LHCN-M2 (cell line): ENCODE results near the gene TAF11L7. TPM values are rescaled to one million over a fixed set of nuclear protein-coding genes. Genes with fewer than 3 reads are reported as not detected.
"Not testable (repeated sequence)": the region's sequence is repeated elsewhere in the genome, so short reads cannot be mapped to it uniquely, and the experiment has no call there.

Experiments
- DNase-seq: peaks from one replicate; pipeline ENCODE4 v3.0.0-alpha.2; 2012; ENCODE audit warnings: low read depth
- polyA plus RNA-seq: library from polyadenylated mRNA; unstranded; fragments of >200 nt; gene quantifications from one replicate; pipeline ENCODE4 v1.2.1, GENCODE V29; 2012; ENCODE audit warnings: missing spikeins
- total RNA-seq: library from RNA; depleted of rRNA; stranded (reverse); fragments of >200 nt; gene quantifications from 2 replicates; pipeline ENCODE4 v1.2.3, GENCODE V29; 2014; rRNA removed

TAF11L7 gene
- total RNA-seq = not detected in 2 replicates
- not detected for polyA plus RNA-seq

DNA sequence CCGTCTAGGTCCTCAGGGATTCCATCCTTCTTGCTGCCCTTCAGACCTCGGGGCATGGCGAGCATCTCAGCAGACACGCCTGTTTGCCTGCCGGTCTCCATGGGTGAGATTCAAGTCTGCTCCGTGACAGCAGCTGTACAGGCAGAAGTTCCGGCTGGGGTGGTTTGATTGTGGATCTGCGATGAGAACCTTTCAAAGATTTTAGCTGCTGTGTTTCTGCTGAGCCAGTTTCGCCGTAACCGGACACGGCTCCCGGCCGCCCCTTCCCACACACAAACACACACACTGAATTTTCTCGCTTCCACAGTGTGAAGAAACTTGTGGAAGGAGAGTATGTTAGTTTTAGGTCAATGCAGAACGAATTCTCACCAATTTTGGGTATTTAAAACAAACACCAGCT lies at the start of gene TAF11L7:
TSS of gene TAF11L7 (minus strand) at position 101 of the 400 bp plus-strand sequence.
- not testable (repeated sequence) for DNase-seq

DNA sequence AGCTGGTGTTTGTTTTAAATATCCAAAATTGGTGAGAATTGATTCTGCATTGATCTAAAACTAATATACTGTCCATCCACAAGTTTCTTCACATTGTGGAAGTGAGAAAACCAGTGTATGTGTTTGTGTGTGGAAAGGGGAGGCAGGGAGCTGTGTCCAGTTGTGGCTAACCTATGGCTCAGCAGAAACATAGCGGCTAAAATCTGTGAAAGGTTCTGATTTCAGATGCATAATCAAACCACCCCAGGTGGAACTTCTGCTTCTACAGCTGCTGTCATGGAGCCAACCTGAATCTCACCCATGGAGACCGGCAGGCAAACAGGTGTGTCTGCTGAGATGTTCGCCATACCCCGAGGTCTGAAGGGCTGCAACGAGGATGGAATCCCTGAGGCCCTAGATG lies 48.6 kb upstream of the TAF11L7 start, which contains the start of gene TAF11L14:
TSS of gene TAF11L14 (plus strand) at position 301 of the 400 bp plus-strand sequence.
- no peak for DNase-seq

DNA sequence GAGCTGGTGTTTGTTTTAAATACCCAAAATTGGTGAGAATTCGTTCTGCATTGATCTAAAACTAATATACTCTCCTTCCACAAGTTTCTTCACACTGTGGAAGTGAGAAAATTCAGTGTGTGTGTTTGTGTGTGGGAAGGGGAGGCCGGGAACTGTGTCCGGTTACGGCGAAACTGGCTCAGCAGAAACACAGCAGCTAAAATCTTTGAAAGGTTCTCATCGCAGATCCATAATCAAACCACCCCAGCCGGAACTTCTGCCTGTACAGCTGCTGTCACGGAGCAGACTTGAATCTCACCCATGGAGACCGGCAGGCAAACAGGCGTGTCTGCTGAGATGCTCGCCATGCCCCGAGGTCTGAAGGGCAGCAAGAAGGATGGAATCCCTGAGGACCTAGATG lies 46.2 kb upstream of the TAF11L7 start, which contains the start of gene TAF11L13:
TSS of gene TAF11L13 (plus strand) at position 301 of the 400 bp plus-strand sequence.
- DNase-seq = not testable (repeated sequence)

DNA sequence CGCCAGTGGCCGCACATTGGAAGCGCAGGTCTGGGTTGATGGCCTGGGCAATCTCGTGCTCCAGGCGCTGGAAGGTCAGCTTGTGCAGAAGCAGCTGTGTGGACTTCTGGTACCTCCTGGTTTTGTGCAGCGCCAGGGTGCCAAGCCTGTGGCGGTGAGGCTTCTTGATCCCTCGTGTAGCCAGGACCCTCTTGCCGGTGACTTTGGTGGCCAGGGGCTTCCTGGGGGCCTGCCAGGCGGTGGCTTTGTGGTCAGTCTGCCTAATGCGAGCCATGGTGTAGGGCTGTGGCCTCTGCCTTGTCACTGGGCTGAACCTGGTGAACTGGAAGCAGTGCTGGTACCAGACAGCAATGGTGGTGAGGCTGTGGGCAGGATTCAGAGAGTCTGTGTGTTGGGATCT lies 40.1 kb upstream of the TAF11L7 start:
- DNase-seq = no peak

DNA sequence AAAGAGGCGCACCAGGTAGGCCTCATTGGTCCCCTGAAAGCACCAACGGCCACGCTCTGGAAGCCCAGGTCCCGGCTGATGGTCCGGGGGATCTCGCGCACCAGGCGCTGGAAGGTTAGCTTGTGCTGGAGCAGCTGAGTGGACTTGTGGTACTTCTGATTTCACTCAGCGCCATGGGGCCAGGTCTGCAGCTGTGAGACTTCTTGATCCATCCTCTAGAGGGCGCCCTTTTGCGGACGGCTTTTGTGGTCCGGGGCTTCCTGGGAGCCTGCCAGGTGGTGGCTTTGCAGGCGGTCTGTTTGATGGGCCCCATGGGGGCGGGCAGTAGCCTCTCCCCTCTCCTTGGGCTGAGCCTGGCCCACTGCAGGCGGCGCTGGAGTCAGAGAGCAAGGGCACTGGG lies 35.1 kb upstream of the TAF11L7 start:
- no peak for DNase-seq

DNA sequence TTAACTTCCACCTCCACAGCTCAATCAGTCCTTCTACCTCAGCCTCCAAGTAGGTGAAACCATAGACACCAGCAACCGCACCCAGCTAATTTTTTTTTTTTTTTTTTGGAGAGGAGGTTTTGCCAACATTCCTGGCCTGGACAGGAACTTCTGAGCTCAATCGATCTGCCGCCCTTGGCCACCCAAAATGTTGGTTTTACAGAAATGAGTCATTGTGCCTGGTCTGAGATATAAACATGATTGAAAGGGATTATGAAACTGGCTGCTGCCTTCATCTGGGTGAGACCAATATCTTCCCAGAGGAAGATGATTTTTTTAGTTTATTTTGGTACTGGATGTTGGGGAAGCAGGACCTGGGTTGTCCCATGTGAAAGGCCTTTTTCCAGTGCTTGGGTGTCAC lies 33.8 kb upstream of the TAF11L7 start:
- DNase-seq = no peak

DNA sequence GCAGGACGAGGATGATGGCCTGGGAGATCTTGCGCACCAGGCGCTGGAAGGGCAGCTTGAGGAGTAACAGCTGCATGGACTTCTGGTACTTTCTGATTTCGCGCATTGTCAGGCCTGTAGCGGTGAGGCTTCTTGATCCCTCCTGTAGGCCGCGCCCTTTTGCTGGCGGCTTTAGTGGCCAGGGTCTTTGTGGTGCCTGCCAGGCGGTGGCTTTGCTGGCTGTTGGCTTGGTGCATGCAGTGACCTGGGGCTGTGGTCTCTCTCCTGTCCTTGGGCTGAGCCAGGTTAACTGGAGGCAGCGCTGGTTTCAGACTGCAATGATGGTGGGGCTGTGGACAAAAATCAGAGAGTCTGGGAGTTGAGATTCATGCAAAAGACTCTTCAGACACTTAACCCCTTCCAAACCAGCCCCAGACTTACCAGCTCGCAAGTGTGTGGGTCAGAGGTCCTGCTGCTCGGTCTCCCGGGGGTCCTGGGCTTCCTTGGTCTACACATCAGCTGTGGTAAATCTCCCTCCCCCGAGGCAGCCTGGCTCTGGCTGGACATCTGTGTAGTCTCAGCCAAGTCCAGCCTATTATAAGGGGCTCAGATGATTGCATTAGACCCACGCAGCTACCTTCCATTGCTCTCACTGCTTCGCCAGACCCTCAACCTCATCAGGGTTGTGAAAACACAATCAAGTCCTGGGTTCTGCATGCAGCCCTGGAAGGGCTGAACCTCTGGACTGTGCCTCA lies 29.5 kb upstream of the TAF11L7 start:
- no peak for DNase-seq

DNA sequence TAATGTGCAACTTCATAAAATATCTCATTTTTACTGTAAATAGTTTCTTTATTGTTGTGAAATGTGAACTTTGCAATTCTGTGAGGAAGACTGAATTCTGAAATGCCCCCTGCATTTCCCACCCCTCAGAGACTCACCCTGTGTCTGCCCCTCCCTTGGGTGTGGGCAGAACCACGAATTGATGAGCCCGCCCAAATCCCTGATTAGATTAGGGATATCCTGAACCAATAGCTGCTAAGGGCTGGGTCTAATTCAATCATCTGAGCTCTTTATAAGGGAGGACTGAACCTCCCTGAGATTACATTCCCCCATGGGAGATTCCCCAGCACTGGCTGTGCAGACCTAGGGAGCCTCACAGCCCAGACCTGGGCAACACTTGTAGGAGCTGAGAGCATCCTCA lies 24.5 kb upstream of the TAF11L7 start, which contains the start of gene TAF11L12:
TSS of gene TAF11L12 (plus strand) at position 301 of the 400 bp plus-strand sequence.
- not testable (repeated sequence) for DNase-seq

DNA sequence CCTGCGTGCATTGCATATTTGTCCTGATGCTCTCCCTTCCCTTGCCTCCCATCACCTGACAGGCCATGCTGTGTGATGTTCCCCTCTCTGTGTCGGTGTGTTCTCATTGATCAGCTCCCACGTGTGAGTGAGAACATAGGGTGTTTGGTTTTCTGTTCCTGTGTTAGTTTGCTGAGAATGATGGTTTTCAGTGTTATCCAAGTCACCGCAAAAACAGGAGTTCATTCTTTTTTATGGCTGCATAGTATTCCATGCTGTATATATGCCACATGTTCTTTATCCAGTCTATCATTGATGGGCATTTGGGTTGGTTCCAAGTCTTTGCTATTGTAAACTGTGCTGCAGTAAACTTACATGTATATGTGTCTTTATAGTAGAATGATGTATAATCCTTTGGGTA lies 21.9 kb upstream of the TAF11L7 start:
- not testable (repeated sequence) for DNase-seq

DNA sequence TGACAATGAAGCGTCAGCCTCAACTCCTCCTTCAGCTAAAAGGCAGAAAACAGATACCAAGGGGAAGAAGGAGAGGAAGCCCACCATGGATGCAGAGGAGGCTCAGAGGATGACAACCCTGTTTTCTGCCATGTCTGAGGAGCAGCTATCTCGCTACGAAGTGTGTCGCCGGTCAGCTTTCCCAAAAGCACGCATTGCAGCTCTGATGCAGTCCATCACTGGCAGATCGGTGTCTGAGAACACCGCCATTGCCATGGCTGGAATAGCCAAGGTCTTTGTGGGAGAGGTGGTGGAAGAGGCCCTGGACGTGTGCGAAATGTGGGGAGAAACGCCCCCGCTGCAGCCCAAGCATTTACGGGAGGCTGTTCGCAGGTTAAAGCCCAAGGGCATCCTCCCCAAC lies 19.4 kb upstream of the TAF11L7 start:
- no peak for DNase-seq

DNA sequence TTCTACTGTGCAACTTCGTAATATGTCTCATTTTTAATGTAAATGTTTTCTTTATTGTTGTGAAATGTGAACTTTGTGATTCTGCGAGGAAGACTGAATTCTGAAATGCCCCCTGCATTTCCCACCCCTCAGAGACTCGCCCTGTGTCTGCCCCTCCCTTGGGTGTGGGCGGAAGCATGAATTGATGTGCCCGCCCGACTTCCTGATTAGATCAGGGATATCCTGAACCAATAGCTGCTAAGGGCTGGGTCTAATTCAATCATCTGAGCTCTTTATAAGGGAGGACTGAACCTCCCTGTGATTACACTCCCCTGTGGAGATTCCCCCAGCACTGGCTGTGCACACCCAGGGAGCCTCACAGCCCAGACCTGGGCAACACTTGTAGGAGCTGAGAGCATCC lies 18.3 kb upstream of the TAF11L7 start, which contains the start of gene TAF11L11:
TSS of gene TAF11L11 (plus strand) at position 304 of the 400 bp plus-strand sequence.
- DNase-seq = not testable (repeated sequence)

DNA sequence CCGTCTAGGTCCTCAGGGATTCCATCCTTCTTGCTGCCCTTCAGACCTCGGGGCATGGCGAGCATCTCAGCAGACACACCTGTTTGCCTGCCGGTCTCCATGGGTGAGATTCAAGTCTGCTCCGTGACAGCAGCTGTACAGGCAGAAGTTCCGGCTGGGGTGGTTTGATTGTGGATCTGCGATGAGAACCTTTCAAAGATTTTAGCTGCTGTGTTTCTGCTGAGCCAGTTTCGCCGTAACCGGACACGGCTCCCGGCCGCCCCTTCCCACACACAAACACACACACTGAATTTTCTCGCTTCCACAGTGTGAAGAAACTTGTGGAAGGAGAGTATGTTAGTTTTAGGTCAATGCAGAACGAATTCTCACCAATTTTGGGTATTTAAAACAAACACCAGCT lies 12.2 kb upstream of the TAF11L7 start, which contains the start of gene TAF11L10:
TSS of gene TAF11L10 (minus strand) at position 101 of the 400 bp plus-strand sequence.
- DNase-seq = not testable (repeated sequence)

DNA sequence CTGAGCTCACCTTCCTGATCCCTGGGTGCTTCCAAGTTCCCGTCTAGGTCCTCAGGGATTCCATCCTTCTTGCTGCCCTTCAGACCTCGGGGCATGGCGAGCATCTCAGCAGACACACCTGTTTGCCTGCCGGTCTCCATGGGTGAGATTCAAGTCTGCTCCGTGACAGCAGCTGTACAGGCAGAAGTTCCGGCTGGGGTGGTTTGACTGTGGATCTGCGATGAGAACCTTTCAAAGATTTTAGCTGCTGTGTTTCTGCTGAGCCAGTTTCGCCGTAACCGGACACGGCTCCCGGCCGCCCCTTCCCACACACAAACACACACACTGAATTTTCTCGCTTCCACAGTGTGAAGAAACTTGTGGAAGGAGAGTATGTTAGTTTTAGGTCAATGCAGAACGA lies 8.7 kb upstream of the TAF11L7 start, which contains the start of gene TAF11L9:
TSS of gene TAF11L9 (minus strand) at position 140 of the 400 bp plus-strand sequence.
- DNase-seq = not testable (repeated sequence)

DNA sequence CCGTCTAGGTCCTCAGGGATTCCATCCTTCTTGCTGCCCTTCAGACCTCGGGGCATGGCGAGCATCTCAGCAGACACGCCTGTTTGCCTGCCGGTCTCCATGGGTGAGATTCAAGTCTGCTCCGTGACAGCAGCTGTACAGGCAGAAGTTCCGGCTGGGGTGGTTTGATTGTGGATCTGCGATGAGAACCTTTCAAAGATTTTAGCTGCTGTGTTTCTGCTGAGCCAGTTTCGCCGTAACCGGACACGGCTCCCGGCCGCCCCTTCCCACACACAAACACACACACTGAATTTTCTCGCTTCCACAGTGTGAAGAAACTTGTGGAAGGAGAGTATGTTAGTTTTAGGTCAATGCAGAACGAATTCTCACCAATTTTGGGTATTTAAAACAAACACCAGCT lies 5.3 kb upstream of the TAF11L7 start, which contains the start of gene TAF11L8:
TSS of gene TAF11L8 (minus strand) at position 101 of the 400 bp plus-strand sequence.
- DNase-seq = not testable (repeated sequence)

Other genes starting within 250 kb of the TAF11L7 start
- not detected in 2 replicates for gene TAF11L2, start 87.5 kb downstream of the TAF11L7 start, total RNA-seq
- gene TAF11L3, start 67.4 kb downstream of the TAF11L7 start, total RNA-seq = not detected in 2 replicates
- gene TAF11L4, start 64.0 kb downstream of the TAF11L7 start, total RNA-seq = not detected in 2 replicates
- gene TAF11L5, start 60.5 kb downstream of the TAF11L7 start, total RNA-seq = not detected in 2 replicates
- not detected in 2 replicates for gene TAF11L6, start 57.1 kb downstream of the TAF11L7 start, total RNA-seq
- gene TAF11L8, start 5.2 kb upstream of the TAF11L7 start, total RNA-seq = not detected in 2 replicates
- gene TAF11L9, start 8.6 kb upstream of the TAF11L7 start, total RNA-seq = not detected in 2 replicates
- not detected in 2 replicates for gene TAF11L10, start 12.1 kb upstream of the TAF11L7 start, total RNA-seq
- gene TAF11L11, start 18.4 kb upstream of the TAF11L7 start, total RNA-seq = not detected in 2 replicates
- gene TAF11L12, start 24.6 kb upstream of the TAF11L7 start, total RNA-seq = not detected in 2 replicates
- not detected in 2 replicates for gene TAF11L13, start 46.3 kb upstream of the TAF11L7 start, total RNA-seq
- not detected in 2 replicates for gene TAF11L14, start 48.7 kb upstream of the TAF11L7 start, total RNA-seq